ENCODE measurements around the gene TLCD1.

The TLCD1 gene

GRCh38 chr17:28710861-28711722 is 14.9 kb downstream of the TLCD1 start:
- DNase-seq = peak; percentile 74

GRCh38 chr17:28707339-28707720 is 18.7 kb downstream of the TLCD1 start:
- no peak for DNase-seq

GRCh38 chr17:28706471-28707338 is 19.3 kb downstream of the TLCD1 start:
- DNase-seq = no peak

GRCh38 chr17:28705728-28706334 is 20.2 kb downstream of the TLCD1 start:
- no peak for DNase-seq

- DNase-seq = no peak
These were observed 20.9 kb downstream of the TLCD1 start for GRCh38 chr17:28705074-28705659.

- no peak for DNase-seq
These were observed 21.7 kb downstream of the TLCD1 start for GRCh38 chr17:28704219-28704858.

- DNase-seq = no peak
These were observed 22.3 kb downstream of the TLCD1 start for GRCh38 chr17:28703552-28704218.

- no peak for DNase-seq
These were observed 23.3 kb downstream of the TLCD1 start for GRCh38 chr17:28702752-28703150.

- DNase-seq = peak; percentile 74
These were observed 23.8 kb downstream of the TLCD1 start for GRCh38 chr17:28702026-28702751.

- DNase-seq = no peak
These were observed 25.1 kb downstream of the TLCD1 start for GRCh38 chr17:28700830-28701492.

GRCh38 chr17:28700278-28700677 is 25.8 kb downstream of the TLCD1 start:
- DNase-seq = no peak

GRCh38 chr17:28698253-28698941 is 27.6 kb downstream of the TLCD1 start:
- no peak for DNase-seq

GRCh38 chr17:28693869-28694268 is 32.2 kb downstream of the TLCD1 start:
- no peak for DNase-seq

- DNase-seq = no peak
These were observed 37.0 kb downstream of the TLCD1 start for GRCh38 chr17:28689011-28689410.

GRCh38 chr17:28688481-28688880 is 37.6 kb downstream of the TLCD1 start:
- no peak for DNase-seq

GRCh38 chr17:28686296-28686695 is 39.7 kb downstream of the TLCD1 start:
- no peak for DNase-seq

- DNase-seq = no peak
These were observed 40.7 kb downstream of the TLCD1 start for GRCh38 chr17:28685366-28685765.

GRCh38 chr17:28684963-28685362 is 41.1 kb downstream of the TLCD1 start:
- peak; percentile 26 for DNase-seq

- DNase-seq = no peak
These were observed 43.4 kb downstream of the TLCD1 start for GRCh38 chr17:28682655-28683054.

GRCh38 chr17:28675980-28676379 is 50.1 kb downstream of the TLCD1 start:
- no peak for DNase-seq

All from NCI-H2029 (cell line).